GM21515 (cell line): Measurements from ENCODE around the gene GPR137B.
"Not testable (repeated sequence)": the region's sequence is repeated elsewhere in the genome, so short reads cannot be mapped to it uniquely, and the experiment has no call there.

ENCODE experiments used
- ATAC-seq: cut with Tn5 transposase; IDR thresholded peaks from one replicate; pipeline ENCODE4 v1.9.1; 2021; ENCODE audit not compliant: unreplicated experiment

Gene GPR137B

GRCh38 chr1:236186471-236186870 lies 44.1 kb downstream of the GPR137B start:
- ATAC-seq, result not testable (repeated sequence)

GRCh38 chr1:236188084-236188483 lies 45.7 kb downstream of the GPR137B start:
- ATAC-seq, result not testable (repeated sequence)

GRCh38 chr1:236193184-236193583 lies 50.8 kb downstream of the GPR137B start:
- no peak for ATAC-seq

- no peak for ATAC-seq
Measured at GRCh38 chr1:236200925-236201324, 58.6 kb downstream of the GPR137B start.

- no peak for ATAC-seq
Measured at GRCh38 chr1:236201786-236202185, 59.4 kb downstream of the GPR137B start.

GRCh38 chr1:236204039-236204438 lies 61.7 kb downstream of the GPR137B start:
- ATAC-seq, result no peak

GRCh38 chr1:236204656-236205055 lies 62.3 kb downstream of the GPR137B start:
- no peak for ATAC-seq

- ATAC-seq, result no peak
Measured at GRCh38 chr1:236206548-236206947, 64.2 kb downstream of the GPR137B start.

GRCh38 chr1:236207121-236207520 lies 64.8 kb downstream of the GPR137B start:
- ATAC-seq, result no peak

GRCh38 chr1:236207569-236207968 lies 65.2 kb downstream of the GPR137B start:
- no peak for ATAC-seq

- no peak for ATAC-seq
Measured at GRCh38 chr1:236209185-236209584, 66.8 kb downstream of the GPR137B start.

- no peak for ATAC-seq
Measured at GRCh38 chr1:236209713-236210112, 67.4 kb downstream of the GPR137B start.

GRCh38 chr1:236211815-236212214 lies 69.5 kb downstream of the GPR137B start:
- ATAC-seq, result no peak

GRCh38 chr1:236213534-236213933 lies 71.2 kb downstream of the GPR137B start:
- no peak for ATAC-seq

- ATAC-seq, result no peak
Measured at GRCh38 chr1:236214761-236215160, 72.4 kb downstream of the GPR137B start.

GRCh38 chr1:236220473-236220872 lies 78.1 kb downstream of the GPR137B start:
- no peak for ATAC-seq

- no peak for ATAC-seq
Measured at GRCh38 chr1:236222632-236223031, 80.3 kb downstream of the GPR137B start.

GRCh38 chr1:236228411-236228810 lies 86.1 kb downstream of the GPR137B start:
- ATAC-seq, result no peak

GRCh38 chr1:236235116-236235515 lies 92.8 kb downstream of the GPR137B start:
- ATAC-seq, result no peak

- no peak for ATAC-seq
Measured at GRCh38 chr1:236239092-236239585, 96.8 kb downstream of the GPR137B start.

- ATAC-seq, result no peak
Measured at GRCh38 chr1:236240675-236241074, 98.3 kb downstream of the GPR137B start.

GRCh38 chr1:236242568-236242967 lies 100.2 kb downstream of the GPR137B start:
- no peak for ATAC-seq

- ATAC-seq, result no peak
Measured at GRCh38 chr1:236247286-236247685, 104.9 kb downstream of the GPR137B start.

GRCh38 chr1:236251587-236251986 lies 109.2 kb downstream of the GPR137B start:
- ATAC-seq, result no peak
